GM12878 (cell line): Measurements from ENCODE around the gene SPIRE1.

ENCODE experiments used
- BRCA1 ChIP-seq: IDR thresholded peaks from 2 replicates; pipeline ENCODE4 v1.6.1; 2011; ENCODE audit warnings: low read depth, low read length, improper control_type of control experiment
- HDAC6 ChIP-seq: fragments of 200-600 bp; sonication (generic); IDR thresholded peaks from one replicate; pipeline ENCODE4 v1.8.0; 2017; ENCODE audit warnings: antibody characterized with exemption; ENCODE audit not compliant: unreplicated experiment
- NFYB ChIP-seq: IDR thresholded peaks from 2 replicates; pipeline ENCODE4 v1.6.1; 2011; ENCODE audit warnings: low read depth, mild to moderate bottlenecking, low read length, improper control_type of control experiment, moderate library complexity; ENCODE audit not compliant: insufficient read depth
- TAF1 ChIP-seq: IDR thresholded peaks from 2 replicates; pipeline ENCODE4 v1.6.1; 2011; ENCODE audit warnings: mild to moderate bottlenecking, low read depth, low read length, borderline replicate concordance
- TF ChIP-seq, protein P1 (sequence below), 3 experiments: IDR thresholded peaks in 2 of 3; conservative IDR thresholded peaks in 1 of 3; 2 replicates each; pipeline ENCODE4 v1.5.1; 2011; ENCODE audit warnings: low read depth in 3 of 3, low read length in 3 of 3, mild to moderate bottlenecking in 3 of 3, control low read depth in 2 of 3, moderate library complexity in 2 of 3, inconsistent platforms in 1 of 3, mixed read lengths in 1 of 3; ENCODE audit not compliant: control insufficient read depth in 2 of 3, insufficient read depth in 1 of 3; ENCODE audit errors: extremely low read depth in 1 of 3
- TF ChIP-seq, protein P2 (sequence below): IDR thresholded peaks from 2 replicates; pipeline ENCODE4 v1.6.1; 2012; ENCODE audit warnings: low read depth, low read length, improper control_type of control experiment

DNA sequence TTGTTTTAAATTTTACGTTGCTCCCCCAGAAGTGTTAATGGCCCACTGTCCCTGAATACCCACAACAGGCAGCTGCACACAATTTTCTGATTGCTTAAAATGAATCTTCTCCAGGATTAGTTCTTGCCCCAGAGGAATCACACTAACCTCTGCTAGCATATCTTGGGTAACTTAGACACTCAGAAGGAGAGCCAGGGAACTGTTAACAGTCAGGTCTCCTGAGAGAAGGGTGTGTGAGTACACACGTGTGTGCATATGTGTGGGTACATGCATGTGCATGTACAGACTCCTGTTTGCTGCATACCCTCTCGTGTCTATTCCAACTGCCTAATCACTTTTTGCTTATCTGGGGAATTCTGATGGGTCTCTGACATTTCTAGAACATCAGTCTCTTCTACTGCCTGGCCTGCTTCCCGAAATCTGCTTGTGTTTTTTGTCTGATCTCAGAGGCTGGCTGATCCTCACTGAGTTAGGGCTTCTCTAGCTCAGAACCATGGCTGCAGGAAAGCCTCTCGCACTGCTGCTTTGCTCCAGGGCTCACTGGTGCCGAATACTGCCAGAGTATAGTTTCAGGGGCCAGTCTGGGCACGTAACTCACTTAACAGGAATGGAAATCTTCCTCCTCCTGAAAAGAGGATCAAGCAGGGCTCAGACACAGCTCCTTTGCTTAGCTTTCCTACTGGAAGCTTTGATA lies 187.4 kb downstream of the SPIRE1 start:
- TF ChIP-seq NFYB = no peak
- no peak for TF ChIP-seq HDAC6
- TF ChIP-seq, protein P1, sequence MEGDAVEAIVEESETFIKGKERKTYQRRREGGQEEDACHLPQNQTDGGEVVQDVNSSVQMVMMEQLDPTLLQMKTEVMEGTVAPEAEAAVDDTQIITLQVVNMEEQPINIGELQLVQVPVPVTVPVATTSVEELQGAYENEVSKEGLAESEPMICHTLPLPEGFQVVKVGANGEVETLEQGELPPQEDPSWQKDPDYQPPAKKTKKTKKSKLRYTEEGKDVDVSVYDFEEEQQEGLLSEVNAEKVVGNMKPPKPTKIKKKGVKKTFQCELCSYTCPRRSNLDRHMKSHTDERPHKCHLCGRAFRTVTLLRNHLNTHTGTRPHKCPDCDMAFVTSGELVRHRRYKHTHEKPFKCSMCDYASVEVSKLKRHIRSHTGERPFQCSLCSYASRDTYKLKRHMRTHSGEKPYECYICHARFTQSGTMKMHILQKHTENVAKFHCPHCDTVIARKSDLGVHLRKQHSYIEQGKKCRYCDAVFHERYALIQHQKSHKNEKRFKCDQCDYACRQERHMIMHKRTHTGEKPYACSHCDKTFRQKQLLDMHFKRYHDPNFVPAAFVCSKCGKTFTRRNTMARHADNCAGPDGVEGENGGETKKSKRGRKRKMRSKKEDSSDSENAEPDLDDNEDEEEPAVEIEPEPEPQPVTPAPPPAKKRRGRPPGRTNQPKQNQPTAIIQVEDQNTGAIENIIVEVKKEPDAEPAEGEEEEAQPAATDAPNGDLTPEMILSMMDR (IDR thresholded peaks at IDR 0.05 in 2 of 3, conservative IDR thresholded peaks at IDR 0.05 in 1 of 3; ENCODE audit: control insufficient read depth in 2 of 3, extremely low read depth in 1 of 3, insufficient read depth in 1 of 3, low read depth in 3 of 3, low read length in 3 of 3) = no peak
- TF ChIP-seq, protein P2, sequence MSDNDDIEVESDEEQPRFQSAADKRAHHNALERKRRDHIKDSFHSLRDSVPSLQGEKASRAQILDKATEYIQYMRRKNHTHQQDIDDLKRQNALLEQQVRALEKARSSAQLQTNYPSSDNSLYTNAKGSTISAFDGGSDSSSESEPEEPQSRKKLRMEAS = no peak
- no peak for TF ChIP-seq TAF1
- TF ChIP-seq BRCA1 = no peak
